Neuronal stem cell (in vitro differentiated cells): ENCODE data around the gene TAMM41.
A peak's percentile ranks its signal among the peaks of the same experiment; 100 is the strongest.

Experiments used
- DNase-seq: peaks from one replicate; pipeline ENCODE4 v3.0.0-alpha.2; 2013; ENCODE audit warnings: low spot score
- H2AFZ ChIP-seq: one replicate; pipeline ENCODE4 v1.6.1; 2013; ENCODE audit warnings: mild to moderate bottlenecking, low read length, inconsistent platforms
- H2AK5ac ChIP-seq: 2 replicates; pipeline ENCODE4 v1.6.1; 2013; ENCODE audit warnings: low read depth, mild to moderate bottlenecking, inconsistent platforms, low read length, moderate library complexity, mixed read lengths
- H2BK120ac ChIP-seq: 2 replicates; pipeline ENCODE4 v1.6.1; 2013; ENCODE audit warnings: low read depth, mild to moderate bottlenecking, inconsistent platforms, low read length, moderate library complexity, mixed read lengths
- H2BK12ac ChIP-seq: one replicate; pipeline ENCODE4 v1.6.1; 2013; ENCODE audit warnings: low read length, inconsistent platforms
- H2BK15ac ChIP-seq: 2 replicates; pipeline ENCODE4 v1.6.1; 2013; ENCODE audit warnings: mild to moderate bottlenecking, low read length, inconsistent platforms, mixed read lengths
- H2BK5ac ChIP-seq: one replicate; pipeline ENCODE4 v1.6.1; 2013; ENCODE audit warnings: inconsistent platforms, mild to moderate bottlenecking, low read length, moderate library complexity
- H3K14ac ChIP-seq: one replicate; pipeline ENCODE4 v1.6.1; 2013; ENCODE audit warnings: low read length, inconsistent platforms
- H3K18ac ChIP-seq: 2 replicates; pipeline ENCODE4 v1.6.1; 2013; ENCODE audit warnings: low read length, inconsistent platforms
- H3K23ac ChIP-seq: 2 replicates; pipeline ENCODE4 v1.6.1; 2013; ENCODE audit warnings: low read depth, mild to moderate bottlenecking, mixed read lengths, low read length, inconsistent platforms; ENCODE audit not compliant: poor library complexity
- H3K27ac ChIP-seq: replicated peaks from 3 replicates; pipeline ENCODE4 v1.5.1; 2013; ENCODE audit warnings: low read length, inconsistent platforms
- H3K27me3 ChIP-seq, 3 experiments: 2 replicates each; pipeline ENCODE4 v1.6.1; 2013; ENCODE audit warnings: low read length in 3 of 3, mild to moderate bottlenecking in 2 of 3, inconsistent platforms in 1 of 3, low read depth in 1 of 3, mixed read lengths in 1 of 3, moderate library complexity in 1 of 3; ENCODE audit not compliant: control insufficient read depth in 3 of 3, insufficient read depth in 3 of 3
- H3K36me3 ChIP-seq, 2 donors: replicated peaks in 1 of 2; 2 replicates each; pipeline ENCODE4 v1.6.1; 2013; ENCODE audit warnings: low read length in 2 of 2; ENCODE audit not compliant: control insufficient read depth in 2 of 2, insufficient read depth in 2 of 2
- H3K4ac ChIP-seq: 2 replicates; pipeline ENCODE4 v1.6.1; 2013; ENCODE audit warnings: inconsistent platforms, mild to moderate bottlenecking, low read length, moderate library complexity
- H3K4me1 ChIP-seq, 2 donors: 1 replicate in 1 of 2; 2 replicates in 1 of 2; pipeline ENCODE4 v1.6.1; 2013; ENCODE audit warnings: low read length in 2 of 2, low read depth in 1 of 2; ENCODE audit not compliant: control insufficient read depth in 2 of 2, insufficient read depth in 1 of 2
- H3K4me2 ChIP-seq: one replicate; pipeline ENCODE4 v1.6.1; 2013; ENCODE audit warnings: mild to moderate bottlenecking, low read length, inconsistent platforms; ENCODE audit not compliant: insufficient read depth, poor library complexity, severe bottlenecking
- H3K4me3 ChIP-seq, 2 donors: 2 replicates each; pipeline ENCODE4 v1.5.1; 2013; ENCODE audit warnings: low read length in 2 of 2, mild to moderate bottlenecking in 2 of 2, inconsistent platforms in 1 of 2, moderate library complexity in 1 of 2
- H3K79me1 ChIP-seq: one replicate; pipeline ENCODE4 v1.6.1; 2013; ENCODE audit warnings: low read depth, mild to moderate bottlenecking, inconsistent platforms, low read length, moderate library complexity
- H3K9ac ChIP-seq: one replicate; pipeline ENCODE4 v1.6.1; 2013; ENCODE audit warnings: mild to moderate bottlenecking, low read depth, low read length, inconsistent platforms; ENCODE audit not compliant: poor library complexity
- H3K9me3 ChIP-seq, 2 donors: replicated peaks in 1 of 2; 2 replicates each; pipeline versions ENCODE3 to v1.6.1; 2013; ENCODE audit warnings: low read length in 2 of 2, mild to moderate bottlenecking in 2 of 2, inconsistent platforms in 1 of 2, low read depth in 1 of 2, mixed read lengths in 1 of 2, moderate library complexity in 1 of 2; ENCODE audit not compliant: control insufficient read depth in 2 of 2, insufficient read depth in 1 of 2
- H4K8ac ChIP-seq: one replicate; pipeline ENCODE4 v1.6.1; 2013; ENCODE audit warnings: low read depth, mild to moderate bottlenecking, inconsistent platforms, low read length, moderate library complexity
- H4K91ac ChIP-seq: one replicate; pipeline ENCODE4 v1.6.1; 2013; ENCODE audit warnings: low read length, low read depth, mild to moderate bottlenecking, inconsistent platforms; ENCODE audit not compliant: poor library complexity
- WGBS, 2 donors: extraction: QIAGEN DNeasy Blood & Tissue Kit; methylation state at CpG; one replicate each; pipeline ENCODE4 v1.1.7; 2013; ENCODE audit warnings: missing lambda C conversion rate in 2 of 2, mixed read lengths in 1 of 2; ENCODE audit not compliant: insufficient read length in 2 of 2, insufficient replicate concordance in 1 of 2; ENCODE audit errors: extremely low coverage in 2 of 2; 5-methylcytosine and 5-hydroxymethylcytosine counted together

TAMM41 gene

GRCh38 chr3:11807686-11808085 lies 39.0 kb downstream of the TAMM41 start:
- Histone ChIP-seq H3K4ac (no peak overlapping the region), H2BK120ac (no peak overlapping the region), H2BK15ac (no peak overlapping the region), H2BK12ac (no peak overlapping the region), H3K4me3 (no peak overlapping the region), H3K27me3 (no peaks in the 10 kb centered on the region), H3K27ac (no peak overlapping the region), H3K36me3 (peaks cover 11 to 84% of the 10 kb centered on the region in 2 donors), H2BK5ac (no peak overlapping the region), H3K79me1 (no peaks in the 10 kb centered on the region), H4K91ac (no peak overlapping the region), H3K4me2 (no peak overlapping the region), H2AK5ac (no peak overlapping the region), H3K14ac (no peak overlapping the region), H3K9me3 (peaks cover 0 to 6% of the 10 kb centered on the region in 2 donors), H3K23ac (no peak overlapping the region), H4K8ac (no peak overlapping the region), H3K9ac (no peak overlapping the region), H2AFZ (no peak overlapping the region), H3K4me1 (no peaks in the 10 kb centered on the region), H3K18ac (no peak overlapping the region)
- no peak for DNase-seq
- WGBS, 2 donors: no CpG with 5 or more reads among the region's 5 CpGs

- no peak overlapping the region for H3K4ac ChIP-seq
- no peak overlapping the region for H4K91ac ChIP-seq
- peaks cover 0 to 14% of the 10 kb centered on the region in 2 donors for H3K9me3 ChIP-seq
- H2BK120ac ChIP-seq: no peak overlapping the region
- no peaks in the 10 kb centered on the region for H3K4me1 ChIP-seq
- H3K4me3 ChIP-seq: no peak overlapping the region
- no peaks in the 10 kb centered on the region for H3K79me1 ChIP-seq
- WGBS, 2 donors: no CpG with 5 or more reads among the region's 7 CpGs
- no peak overlapping the region for H3K27ac ChIP-seq
- no peaks in the 10 kb centered on the region for H3K27me3 ChIP-seq
- H3K23ac ChIP-seq: no peak overlapping the region
- peaks cover 10 to 86% of the 10 kb centered on the region in 2 donors for H3K36me3 ChIP-seq
- no peak overlapping the region for H2AK5ac ChIP-seq
- H3K9ac ChIP-seq: no peak overlapping the region
- no peak overlapping the region for H3K18ac ChIP-seq
- no peak overlapping the region for H2BK15ac ChIP-seq
- no peak overlapping the region for H4K8ac ChIP-seq
- DNase-seq: no peak
- no peak overlapping the region for H3K4me2 ChIP-seq
- no peak overlapping the region for H2BK5ac ChIP-seq
- no peak overlapping the region for H2AFZ ChIP-seq
- H2BK12ac ChIP-seq: no peak overlapping the region
- H3K14ac ChIP-seq: no peak overlapping the region
These were observed 41.0 kb downstream of the TAMM41 start for GRCh38 chr3:11805716-11806115.

DNA sequence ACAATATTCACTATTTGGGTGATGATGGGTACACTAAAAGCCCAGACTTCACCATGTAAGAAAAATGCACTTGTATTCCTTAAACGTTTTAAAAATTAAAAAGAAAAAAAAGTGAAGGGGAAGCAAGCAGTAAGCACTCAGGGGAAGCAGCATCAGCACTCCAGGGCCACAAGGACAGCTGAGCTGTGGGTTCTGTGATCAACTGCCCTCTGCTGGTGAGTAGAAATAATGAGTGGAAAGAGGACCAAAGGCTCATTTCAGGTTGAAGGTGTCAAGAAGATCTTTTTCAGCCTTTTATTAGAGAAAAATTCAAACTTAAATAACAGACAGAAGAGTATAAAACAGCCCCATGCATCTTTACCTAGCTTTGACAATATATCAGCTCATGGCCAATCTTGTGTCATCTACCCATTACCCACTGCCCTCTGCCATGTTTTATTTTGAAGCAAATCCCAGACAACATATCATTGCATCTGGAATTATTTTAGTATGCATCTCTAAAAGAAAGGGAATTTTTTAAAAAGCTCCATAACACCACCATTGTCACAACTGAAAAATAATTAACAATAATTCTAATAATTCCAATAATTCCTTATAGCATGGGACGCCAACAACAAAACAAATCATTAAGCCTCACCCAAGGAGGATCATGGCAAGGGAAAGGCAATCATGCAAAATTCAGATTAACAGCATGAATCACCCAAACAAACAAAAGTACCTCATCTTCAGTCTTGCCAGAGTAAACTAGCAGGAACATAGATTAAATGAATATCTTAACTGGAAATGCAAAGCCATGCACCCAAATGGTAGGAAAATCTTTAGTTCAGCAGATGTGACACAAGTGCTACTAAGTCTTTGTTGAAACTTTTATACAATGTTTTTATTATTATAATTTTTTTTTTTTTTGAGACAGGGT lies 42.5 kb downstream of the TAMM41 start:
- no peaks in the 10 kb centered on the region for H3K27me3 ChIP-seq
- no CpG with 5 or more reads among the region's 2 CpGs for WGBS, 2 donors
- peaks cover 10 to 86% of the 10 kb centered on the region in 2 donors for H3K36me3 ChIP-seq

GRCh38 chr3:11799791-11800190 lies 46.9 kb downstream of the TAMM41 start:
- peaks cover 3 to 81% of the 10 kb centered on the region in 2 donors for H3K36me3 ChIP-seq
- no CpG with 5 or more reads among the region's 1 CpG for WGBS, 2 donors

More for the DNA sequence above, 42.5 kb downstream of the TAMM41 start:
- H3K27ac ChIP-seq: no peak overlapping the region
- no peak overlapping the region for H4K8ac ChIP-seq
- H2AK5ac ChIP-seq: no peak overlapping the region
- no peak overlapping the region for H2BK120ac ChIP-seq
- no peak overlapping the region for H2AFZ ChIP-seq
- no peaks in the 10 kb centered on the region for H3K4me1 ChIP-seq
- peak; percentile 21 for DNase-seq
- H3K4me2 ChIP-seq: no peak overlapping the region
- H3K18ac ChIP-seq: no peak overlapping the region
- no peak overlapping the region for H3K4me3 ChIP-seq
- no peaks in the 10 kb centered on the region for H3K79me1 ChIP-seq
- no peak overlapping the region for H4K91ac ChIP-seq
- H3K4ac ChIP-seq: no peak overlapping the region
- H3K9me3 ChIP-seq: peaks cover 0 to 22% of the 10 kb centered on the region in 2 donors
- no peak overlapping the region for H3K23ac ChIP-seq
- no peak overlapping the region for H2BK5ac ChIP-seq
- no peak overlapping the region for H3K9ac ChIP-seq
- no peak overlapping the region for H2BK12ac ChIP-seq
- H2BK15ac ChIP-seq: no peak overlapping the region
- H3K14ac ChIP-seq: no peak overlapping the region

More at GRCh38 chr3:11799791-11800190, 46.9 kb downstream of the TAMM41 start:
- no peak overlapping the region for H3K4ac ChIP-seq
- no peak overlapping the region for H2BK12ac ChIP-seq
- H2AFZ ChIP-seq: no peak overlapping the region
- no peak overlapping the region for H2BK5ac ChIP-seq
- no peak overlapping the region for H3K9ac ChIP-seq
- H4K8ac ChIP-seq: no peak overlapping the region
- H3K4me3 ChIP-seq: no peak overlapping the region
- H4K91ac ChIP-seq: no peak overlapping the region
- no peak for DNase-seq
- peaks cover 1 to 2% of the 10 kb centered on the region in 2 donors for H3K4me1 ChIP-seq
- no peak overlapping the region for H2BK120ac ChIP-seq
- H3K27ac ChIP-seq: no peak overlapping the region
- no peak overlapping the region for H3K23ac ChIP-seq
- H3K27me3 ChIP-seq: no peaks in the 10 kb centered on the region
- H3K14ac ChIP-seq: no peak overlapping the region
- no peak overlapping the region for H2BK15ac ChIP-seq
- H3K9me3 ChIP-seq: peaks cover 0 to 42% of the 10 kb centered on the region in 2 donors
- no peak overlapping the region for H2AK5ac ChIP-seq
- H3K79me1 ChIP-seq: no peaks in the 10 kb centered on the region
- no peak overlapping the region for H3K18ac ChIP-seq
- H3K4me2 ChIP-seq: no peak overlapping the region
